Measurements from ENCODE around the gene PLXNA2.

The PLXNA2 gene

GRCh38 chr1:208205216-208206013 is 38.8 kb downstream of the PLXNA2 start:
- no peak for ATAC-seq

GRCh38 chr1:208204779-208205178 is 39.4 kb downstream of the PLXNA2 start:
- TF ChIP-seq ISL1 (CRISPR knock-in tag; IDR thresholded peaks at IDR 0.05) (no peak), TCF4 (CRISPR knock-in tag; IDR thresholded peaks at IDR 0.05; ENCODE audit: borderline replicate concordance) (no peak), ZC3H10 (CRISPR knock-in tag; IDR thresholded peaks at IDR 0.05) (no peak), OSR1 (CRISPR knock-in tag; IDR thresholded peaks at IDR 0.05) (no peak), BACH2 (CRISPR knock-in tag; IDR thresholded peaks at IDR 0.05; ENCODE audit: borderline replicate concordance) (no peak), ZFP3 (CRISPR knock-in tag; IDR thresholded peaks at IDR 0.05) (no peak), PPARA (CRISPR knock-in tag; IDR thresholded peaks at IDR 0.05; ENCODE audit: borderline replicate concordance) (no peak), POU6F1 (CRISPR knock-in tag; IDR thresholded peaks at IDR 0.05; ENCODE audit: borderline replicate concordance, low read depth) (no peak), CSRNP3 (CRISPR knock-in tag; IDR thresholded peaks at IDR 0.05) (no peak), ZNF565 (CRISPR knock-in tag; conservative IDR thresholded peaks at IDR 0.05; ENCODE audit: low read depth) (no peak), RARB (CRISPR knock-in tag; IDR thresholded peaks at IDR 0.05) (no peak), ZNF70 (CRISPR knock-in tag; IDR thresholded peaks at IDR 0.05) (no peak), ESRRG (CRISPR knock-in tag; IDR thresholded peaks at IDR 0.05) (no peak), SNAI2 (CRISPR knock-in tag; IDR thresholded peaks at IDR 0.05) (no peak), TSHZ2 (CRISPR knock-in tag; IDR thresholded peaks at IDR 0.05) (no peak)
- no peak for ATAC-seq

More at GRCh38 chr1:208205216-208206013, 38.8 kb downstream of the PLXNA2 start:
- no peak for TF ChIP-seq ZNF70 (CRISPR knock-in tag; IDR thresholded peaks at IDR 0.05)
- TF ChIP-seq GLIS3 (CRISPR knock-in tag; IDR thresholded peaks at IDR 0.05): no peak
- no peak for TF ChIP-seq ZNF565 (CRISPR knock-in tag; conservative IDR thresholded peaks at IDR 0.05; ENCODE audit: low read depth)
- TF ChIP-seq ISL1 (CRISPR knock-in tag; IDR thresholded peaks at IDR 0.05): no peak
- TF ChIP-seq CSDC2 (CRISPR knock-in tag; IDR thresholded peaks at IDR 0.05): no peak
- TF ChIP-seq ESRRG (CRISPR knock-in tag; IDR thresholded peaks at IDR 0.05): no peak
- TF ChIP-seq ZFP3 (CRISPR knock-in tag; IDR thresholded peaks at IDR 0.05): no peak
- TF ChIP-seq TOX (CRISPR knock-in tag; IDR thresholded peaks at IDR 0.05; ENCODE audit: borderline replicate concordance): no peak
- no peak for TF ChIP-seq PPARA (CRISPR knock-in tag; IDR thresholded peaks at IDR 0.05; ENCODE audit: borderline replicate concordance)
- no peak for TF ChIP-seq POU6F1 (CRISPR knock-in tag; IDR thresholded peaks at IDR 0.05; ENCODE audit: borderline replicate concordance, low read depth)
- no peak for TF ChIP-seq ARNTL (CRISPR knock-in tag; IDR thresholded peaks at IDR 0.05; ENCODE audit: borderline replicate concordance, low read depth)
- TF ChIP-seq RARB (CRISPR knock-in tag; IDR thresholded peaks at IDR 0.05): no peak
- TF ChIP-seq ZNF8 (CRISPR knock-in tag; IDR thresholded peaks at IDR 0.05): no peak
- TF ChIP-seq ZFP30 (CRISPR knock-in tag; IDR thresholded peaks at IDR 0.05): no peak
- no peak for TF ChIP-seq CREB5 (CRISPR knock-in tag; IDR thresholded peaks at IDR 0.05; ENCODE audit: low read depth)
- no peak for TF ChIP-seq OSR1 (CRISPR knock-in tag; IDR thresholded peaks at IDR 0.05)
- no peak for TF ChIP-seq CSRNP3 (CRISPR knock-in tag; IDR thresholded peaks at IDR 0.05)
- no peak for TF ChIP-seq SNAI2 (CRISPR knock-in tag; IDR thresholded peaks at IDR 0.05)
